Stimulated activated CD4-positive, alpha-beta T cell treated with anti-CD3 and anti-CD28 coated beads, Interleukin-2, amount 100 ng/mL, for 48 hours (primary cell): ENCODE data around the gene NPIPA7.
"Not testable (repeated sequence)": the region's sequence is repeated elsewhere in the genome, so short reads cannot be mapped to it uniquely, and the experiment has no call there.

ENCODE experiments used
- DNase-seq, 2 donors: peaks; one replicate each; pipeline ENCODE4 v3.0.0-alpha.2; 2020

Gene NPIPA7

DNA sequence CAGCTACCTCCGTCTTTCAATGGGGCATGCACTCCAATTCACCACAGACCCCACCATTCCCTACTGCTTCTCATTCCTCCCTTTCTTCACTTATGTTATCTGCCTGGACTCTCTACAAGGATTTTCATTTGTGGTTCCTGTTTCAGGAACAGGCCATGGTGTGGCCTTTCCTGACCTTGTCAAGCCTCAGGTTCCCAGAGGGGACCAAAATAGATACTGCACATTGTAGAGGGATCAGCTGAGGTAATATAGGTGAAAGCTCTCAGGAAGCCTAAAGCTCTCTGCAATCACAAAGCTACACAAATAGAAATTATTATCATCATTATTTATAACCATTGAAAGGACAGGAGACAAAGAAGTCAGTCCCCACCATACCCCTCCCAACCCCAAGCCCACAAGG lies 41.6 kb downstream of the NPIPA7 start:
- DNase-seq, result not testable (repeated sequence)

- DNase-seq, result not testable (repeated sequence)
Observed at GRCh38 chr16:16425146-16425545, 46.2 kb downstream of the NPIPA7 start.

DNA sequence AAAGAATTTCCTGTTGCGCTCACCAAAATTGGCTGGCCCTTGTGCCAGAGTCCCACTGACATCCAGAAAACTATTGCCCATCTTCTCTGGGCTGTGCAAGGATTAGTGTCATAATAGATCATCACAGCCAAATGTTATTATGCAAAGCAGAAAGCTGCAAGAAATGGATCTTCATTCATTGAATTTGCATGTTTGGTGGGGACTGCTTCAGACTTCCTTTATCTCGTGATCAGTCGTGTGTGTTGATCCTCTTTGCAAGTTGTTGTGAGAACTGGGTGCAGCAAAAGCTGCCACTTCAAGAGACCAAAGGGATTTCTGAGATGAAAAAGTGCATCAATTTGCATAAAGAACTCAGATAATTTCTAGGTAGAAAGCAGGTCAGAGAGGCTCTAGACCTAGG lies 52.2 kb downstream of the NPIPA7 start:
- DNase-seq, result not testable (repeated sequence)

GRCh38 chr16:16434711-16435110 lies 55.8 kb downstream of the NPIPA7 start:
- not testable (repeated sequence) for DNase-seq

GRCh38 chr16:16441401-16441800 lies 62.5 kb downstream of the NPIPA7 start:
- not testable (repeated sequence) for DNase-seq
